AG04449 (cell line): ENCODE measurements around the gene RAB29.
"Not testable (repeated sequence)": the region's sequence is repeated elsewhere in the genome, so short reads cannot be mapped to it uniquely, and the experiment has no call there.

Source experiments
- CTCF ChIA-PET: fragments of 350-600 bp; formaldehyde crosslinking; extraction: SDS; loops from one replicate; lab custom pipeline; 2021; ENCODE audit warnings: antibody characterized with exemption; lab: Yijun Ruan, JAX
- POLR2A ChIA-PET: fragments of 400-600, 350-600 bp; formaldehyde crosslinking; extraction: SDS; loops from one replicate; lab custom pipeline; 2020; ENCODE audit warnings: antibody characterized with exemption, inconsistent platforms; lab: Yijun Ruan, JAX
- DNase-seq: peaks from one replicate; pipeline ENCODE4 v3.0.0-alpha.2; 2010; ENCODE audit warnings: low read depth, low spot score
- H3K4me3 ChIP-seq: 2 replicates; pipeline ENCODE4 v1.5.1; 2011; ENCODE audit warnings: low read depth, mild to moderate bottlenecking, control low read depth, low read length
- CTCF ChIP-seq: IDR thresholded peaks from one replicate; pipeline ENCODE4 v1.5.1; 2011; ENCODE audit warnings: mild to moderate bottlenecking, moderate library complexity, low read length, control low read depth, inconsistent platforms; ENCODE audit not compliant: insufficient read depth; ENCODE audit errors: missing control alignments

Gene RAB29, protein sequence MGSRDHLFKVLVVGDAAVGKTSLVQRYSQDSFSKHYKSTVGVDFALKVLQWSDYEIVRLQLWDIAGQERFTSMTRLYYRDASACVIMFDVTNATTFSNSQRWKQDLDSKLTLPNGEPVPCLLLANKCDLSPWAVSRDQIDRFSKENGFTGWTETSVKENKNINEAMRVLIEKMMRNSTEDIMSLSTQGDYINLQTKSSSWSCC

GRCh38 chr1:205775015-205775716, at the start of gene RAB29:
RAB29 (minus strand) TSS chr1:205775482; CDS start chr1:205774956, 526 bp downstream.
- DNase-seq = no peak
- no peak for TF ChIP-seq CTCF
- H3K4me3 ChIP-seq = peak within 1 kb of the TSS; percentile 82
- ChIA-PET POLR2A (interaction anchor here (1.0 kb wide), 1 partner anchor 9 kb away, joined by 4 read pairs; no protein-coding TSS in a partner anchor), CTCF (interaction anchor here (0.7 to 4.3 kb wide), 6 partner anchors 17 to 202 kb away, joined by 3 to 19 read pairs (median 6); partner anchors contain the start of gene NUCKS1)

GRCh38 chr1:205824180-205824579, 48.9 kb upstream of the RAB29 start:
- CTCF ChIA-PET = interaction anchor here (0.7 kb wide), 1 partner anchor 32 kb away, joined by 3 read pairs; no protein-coding TSS in a partner anchor
- H3K4me3 ChIP-seq = no peak overlapping the region
- POLR2A ChIA-PET = no interaction called here
- no peak for TF ChIP-seq CTCF
- no peak for DNase-seq

DNA sequence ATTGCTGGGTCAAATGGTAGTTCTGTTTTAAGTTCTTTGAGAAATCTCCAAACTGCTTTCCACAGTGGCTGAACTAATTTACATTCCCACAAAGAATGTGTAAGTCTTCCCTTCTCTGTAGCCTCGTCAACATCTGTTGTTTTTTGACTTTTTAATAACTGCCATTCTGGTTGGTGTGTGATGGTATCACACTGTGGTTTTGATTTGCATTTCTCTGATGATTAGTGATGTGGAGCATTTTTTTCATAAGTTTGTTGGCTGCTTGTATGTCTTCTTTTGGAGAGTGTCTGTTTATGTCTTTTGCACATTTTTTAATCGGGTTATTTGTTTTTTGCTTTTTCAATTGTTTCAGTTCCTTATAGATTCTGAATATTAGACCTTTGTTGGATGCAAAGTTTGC, 48.0 kb upstream of the RAB29 start:
- H3K4me3 ChIP-seq, CTCF ChIA-PET, DNase-seq, POLR2A ChIA-PET: not testable (repeated sequence)

DNA sequence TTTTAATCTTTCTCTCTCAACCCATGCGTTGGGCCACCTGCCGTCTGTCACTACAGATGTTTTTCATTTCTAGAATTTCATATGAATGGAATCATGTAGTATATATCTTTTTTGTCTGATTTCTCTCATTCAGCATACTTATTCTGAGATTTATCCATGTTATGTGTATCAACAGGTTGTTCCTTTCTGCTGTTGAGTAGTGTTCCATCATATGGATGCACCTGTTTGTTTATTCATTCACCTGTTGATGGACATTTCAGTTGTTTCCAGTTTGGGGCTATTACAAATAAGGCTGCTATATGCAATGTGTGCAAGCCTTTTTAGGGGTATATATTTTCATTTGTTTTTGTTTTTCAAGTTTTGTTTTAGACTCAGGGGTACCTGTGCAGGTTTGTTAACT, 47.1 kb upstream of the RAB29 start:
- TF ChIP-seq CTCF = no peak
- ChIA-PET POLR2A (no interaction called here), CTCF (no interaction called here)
- no peak overlapping the region for H3K4me3 ChIP-seq
- no peak for DNase-seq

- no peak for DNase-seq
- CTCF ChIA-PET = interaction anchor here (1.0 to 1.2 kb wide), 2 partner anchors 159 to 213 kb away, joined by 3 to 4 read pairs; no protein-coding TSS in a partner anchor
- POLR2A ChIA-PET = no interaction called here
- TF ChIP-seq CTCF = no peak
- H3K4me3 ChIP-seq = no peak overlapping the region
These were observed 42.7 kb upstream of the RAB29 start for GRCh38 chr1:205817988-205818387.

DNA sequence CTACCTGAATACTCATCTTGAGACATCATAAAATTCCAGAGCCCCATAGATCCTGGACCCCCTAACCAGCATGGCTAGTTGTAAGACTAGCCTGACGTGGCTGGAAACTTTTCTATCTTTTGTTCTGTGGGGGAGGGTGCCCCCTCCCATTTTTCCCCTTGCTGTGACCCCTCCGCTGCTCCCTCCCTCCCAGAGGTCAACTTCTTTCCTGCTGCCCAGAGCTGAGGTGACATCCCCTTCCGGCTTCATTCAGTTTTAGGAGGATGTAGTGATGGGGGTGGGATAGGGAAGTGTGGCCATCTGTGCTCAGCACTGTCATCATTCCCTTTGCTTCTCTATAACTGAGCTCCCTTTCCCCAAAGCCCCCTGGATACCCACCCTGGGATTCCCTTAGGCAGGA, 42.1 kb upstream of the RAB29 start:
- TF ChIP-seq CTCF = no peak
- DNase-seq = no peak
- ChIA-PET POLR2A (no interaction called here), CTCF (interaction anchor here (1.0 to 1.2 kb wide), 3 partner anchors 160 to 214 kb away, joined by 3 to 5 read pairs (median 4); no protein-coding TSS in a partner anchor)
- H3K4me3 ChIP-seq = no peak overlapping the region
